MM.1S (cell line): ENCODE data around the gene MEGF11.

ENCODE experiments used
- DNase-seq: peaks from one replicate; pipeline ENCODE4 v3.0.0-alpha.2; 2015
- H2AFZ ChIP-seq: fragments of 300-600 bp; sonication (generic); 2 replicates; pipeline ENCODE4 v1.6.0; 2016; ENCODE audit warnings: antibody characterized with exemption, low read length
- H3F3A ChIP-seq: fragments of 300-600 bp; sonication (generic); 2 replicates; pipeline ENCODE4 v1.6.1; 2016; ENCODE audit warnings: mild to moderate bottlenecking, antibody characterized with exemption, low read length, moderate library complexity, mixed read lengths; ENCODE audit not compliant: insufficient read depth
- H3K27ac ChIP-seq: fragments of 300-600 bp; sonication (generic); 2 replicates; pipeline ENCODE4 v1.5.1; 2016; ENCODE audit warnings: mild to moderate bottlenecking, low read length
- H3K27me3 ChIP-seq: fragments of 300-600 bp; sonication (generic); replicated peaks from 2 replicates; pipeline ENCODE4 v1.6.0; 2016; ENCODE audit warnings: low read length; ENCODE audit not compliant: insufficient read depth
- H3K36me3 ChIP-seq: fragments of 300-600 bp; sonication (generic); replicated peaks from 2 replicates; pipeline ENCODE4 v1.6.1; 2016; ENCODE audit warnings: mild to moderate bottlenecking, low read length, mixed read lengths; ENCODE audit not compliant: insufficient read depth
- H3K4me1 ChIP-seq: fragments of 300-600 bp; sonication (generic); 2 replicates; pipeline ENCODE4 v1.6.1; 2016; ENCODE audit warnings: low read length, mixed read lengths
- H3K4me2 ChIP-seq: fragments of 300-600 bp; sonication (generic); 2 replicates; pipeline ENCODE4 v1.6.0; 2016; ENCODE audit warnings: low read depth, low read length
- H3K4me3 ChIP-seq: fragments of 300-600 bp; sonication (generic); 2 replicates; pipeline ENCODE4 v1.5.1; 2016; ENCODE audit warnings: low read length, mixed read lengths
- H3K79me2 ChIP-seq: fragments of 300-600 bp; sonication (generic); 2 replicates; pipeline ENCODE4 v1.6.1; 2016; ENCODE audit warnings: mixed run types, low read length, mixed read lengths
- H3K9ac ChIP-seq: fragments of 300-600 bp; sonication (generic); 2 replicates; pipeline ENCODE4 v1.6.1; 2016; ENCODE audit warnings: low read length, mixed read lengths
- H3K9me2 ChIP-seq: fragments of 300-600 bp; sonication (generic); replicated peaks from 2 replicates; pipeline ENCODE4 v1.6.1; 2016; ENCODE audit warnings: mild to moderate bottlenecking, low read length, mixed read lengths; ENCODE audit not compliant: insufficient read depth
- H3K9me3 ChIP-seq: fragments of 300-600 bp; sonication (generic); replicated peaks from 2 replicates; pipeline ENCODE4 v1.6.1; 2016; ENCODE audit warnings: mild to moderate bottlenecking, low read length, mixed read lengths; ENCODE audit not compliant: insufficient read depth
- H4K20me1 ChIP-seq: fragments of 300-600 bp; sonication (generic); 2 replicates; pipeline ENCODE4 v1.6.1; 2016; ENCODE audit warnings: mild to moderate bottlenecking, low read length, moderate library complexity, mixed read lengths; ENCODE audit not compliant: insufficient read depth
- EZH2 ChIP-seq: fragments of 300-600 bp; sonication (generic); optimal IDR thresholded peaks from 2 replicates; pipeline ENCODE3; 2017; ENCODE audit warnings: low read depth, mild to moderate bottlenecking, antibody characterized with exemption, low read length, mixed read lengths
- EZH2phosphoT487 ChIP-seq: fragments of 300-600 bp; sonication (generic); IDR thresholded peaks from 2 replicates; pipeline ENCODE4 v1.6.1; 2018; ENCODE audit warnings: antibody characterized with exemption, low read length
- TF ChIP-seq, protein P1 (sequence below): fragments of 300-600 bp; sonication (generic); IDR thresholded peaks from 2 replicates; pipeline ENCODE4 v1.5.1; 2016; ENCODE audit warnings: antibody characterized with exemption, low read length, mixed read lengths

Gene MEGF11

DNA sequence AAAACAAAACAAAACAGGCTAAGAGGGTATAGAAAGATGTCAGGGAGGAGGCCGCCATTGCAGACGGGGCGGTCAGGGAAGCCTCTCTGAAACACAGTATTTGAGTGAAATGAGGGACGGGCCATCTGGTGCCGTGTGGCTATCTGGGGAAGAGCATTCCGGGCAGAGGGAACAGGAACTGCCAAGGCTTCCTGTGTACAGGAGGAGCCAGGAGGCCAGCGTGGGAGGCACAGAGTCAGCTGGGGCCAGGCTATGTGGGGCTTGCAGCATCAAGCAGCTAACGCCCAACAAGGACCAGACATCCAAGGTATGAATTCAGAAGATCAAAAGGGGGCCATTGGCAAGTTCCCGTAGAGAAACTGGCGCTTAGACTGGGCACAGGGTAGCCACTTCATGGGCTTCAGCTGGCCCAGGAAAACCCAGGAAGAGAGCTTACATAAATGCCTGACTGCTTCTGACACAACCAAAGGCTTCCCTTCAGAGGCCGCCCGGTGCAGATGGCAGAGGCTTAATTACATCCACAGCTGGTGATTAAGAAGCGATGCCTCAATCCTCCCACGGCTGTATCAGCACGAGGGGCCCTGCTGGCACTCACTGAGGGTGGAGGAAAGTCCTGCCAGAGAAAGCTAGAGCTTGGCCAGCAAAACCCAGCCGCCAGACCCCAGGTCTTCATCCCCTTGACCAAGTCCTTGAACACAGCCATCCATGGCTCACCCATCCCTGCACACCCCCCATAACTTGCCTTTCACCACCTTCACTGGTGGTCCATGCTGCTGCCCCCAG is 144.9 kb downstream of the MEGF11 start:
- peaks cover 14% of the 10 kb centered on the region; the same call in 1 of the 2 replicates for H3K27me3 ChIP-seq
- TF ChIP-seq EZH2 (no peak), EZH2phosphoT487 (no peak)
- TF ChIP-seq, protein P1, sequence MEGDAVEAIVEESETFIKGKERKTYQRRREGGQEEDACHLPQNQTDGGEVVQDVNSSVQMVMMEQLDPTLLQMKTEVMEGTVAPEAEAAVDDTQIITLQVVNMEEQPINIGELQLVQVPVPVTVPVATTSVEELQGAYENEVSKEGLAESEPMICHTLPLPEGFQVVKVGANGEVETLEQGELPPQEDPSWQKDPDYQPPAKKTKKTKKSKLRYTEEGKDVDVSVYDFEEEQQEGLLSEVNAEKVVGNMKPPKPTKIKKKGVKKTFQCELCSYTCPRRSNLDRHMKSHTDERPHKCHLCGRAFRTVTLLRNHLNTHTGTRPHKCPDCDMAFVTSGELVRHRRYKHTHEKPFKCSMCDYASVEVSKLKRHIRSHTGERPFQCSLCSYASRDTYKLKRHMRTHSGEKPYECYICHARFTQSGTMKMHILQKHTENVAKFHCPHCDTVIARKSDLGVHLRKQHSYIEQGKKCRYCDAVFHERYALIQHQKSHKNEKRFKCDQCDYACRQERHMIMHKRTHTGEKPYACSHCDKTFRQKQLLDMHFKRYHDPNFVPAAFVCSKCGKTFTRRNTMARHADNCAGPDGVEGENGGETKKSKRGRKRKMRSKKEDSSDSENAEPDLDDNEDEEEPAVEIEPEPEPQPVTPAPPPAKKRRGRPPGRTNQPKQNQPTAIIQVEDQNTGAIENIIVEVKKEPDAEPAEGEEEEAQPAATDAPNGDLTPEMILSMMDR, result no peak

DNA sequence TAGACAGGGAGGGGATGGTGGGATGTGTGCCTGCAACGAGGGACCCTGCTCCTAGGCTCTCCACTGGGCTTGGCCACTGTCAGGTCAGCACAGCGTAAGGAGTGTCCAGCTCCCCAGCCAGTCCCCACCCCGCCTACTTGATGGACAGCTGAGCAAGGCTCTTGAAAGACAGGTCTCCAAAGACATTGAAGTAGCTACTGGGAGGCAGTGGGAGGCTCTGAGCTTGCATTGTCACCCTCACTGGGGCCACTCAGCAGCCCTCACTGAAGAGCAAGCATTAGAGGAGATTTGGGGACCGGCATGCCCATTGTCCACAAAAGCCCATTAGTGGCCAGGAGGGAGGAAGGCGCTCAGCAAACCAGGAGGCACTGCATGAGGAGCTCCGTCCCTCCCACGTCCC is 146.5 kb downstream of the MEGF11 start:
- TF ChIP-seq, protein P1, result no peak
- TF ChIP-seq EZH2phosphoT487 (no peak), EZH2 (no peak)
- H4K20me1 ChIP-seq, result no peaks in the 10 kb centered on the region
- DNase-seq, result no peak
- no peak overlapping the region for H3K4me2 ChIP-seq
- no peaks in the 10 kb centered on the region for H3K9me2 ChIP-seq
- H3K27ac ChIP-seq, result no peak overlapping the region
- H3K4me1 ChIP-seq, result no peaks in the 10 kb centered on the region
- H3K4me3 ChIP-seq, result no peak overlapping the region
- H3K79me2 ChIP-seq, result no peaks in the 10 kb centered on the region
- H3K27me3 ChIP-seq, result peaks cover 14% of the 10 kb centered on the region; the same call in 1 of the 2 replicates
- no peak overlapping the region for H3K9ac ChIP-seq
- H3F3A ChIP-seq, result no peaks in the 10 kb centered on the region
- no peaks in the 10 kb centered on the region for H3K36me3 ChIP-seq
- H2AFZ ChIP-seq, result no peak overlapping the region
- no peaks in the 10 kb centered on the region for H3K9me3 ChIP-seq

More for the DNA sequence above, 144.9 kb downstream of the MEGF11 start:
- Histone ChIP-seq H3F3A (no peaks in the 10 kb centered on the region), H3K9me2 (no peaks in the 10 kb centered on the region), H2AFZ (no peak overlapping the region), H3K36me3 (no peaks in the 10 kb centered on the region), H4K20me1 (no peaks in the 10 kb centered on the region), H3K79me2 (no peaks in the 10 kb centered on the region), H3K4me2 (no peak overlapping the region), H3K9ac (no peak overlapping the region), H3K9me3 (no peaks in the 10 kb centered on the region), H3K27ac (no peak overlapping the region), H3K4me3 (no peak overlapping the region), H3K4me1 (no peaks in the 10 kb centered on the region)
- no peak for DNase-seq

DNA sequence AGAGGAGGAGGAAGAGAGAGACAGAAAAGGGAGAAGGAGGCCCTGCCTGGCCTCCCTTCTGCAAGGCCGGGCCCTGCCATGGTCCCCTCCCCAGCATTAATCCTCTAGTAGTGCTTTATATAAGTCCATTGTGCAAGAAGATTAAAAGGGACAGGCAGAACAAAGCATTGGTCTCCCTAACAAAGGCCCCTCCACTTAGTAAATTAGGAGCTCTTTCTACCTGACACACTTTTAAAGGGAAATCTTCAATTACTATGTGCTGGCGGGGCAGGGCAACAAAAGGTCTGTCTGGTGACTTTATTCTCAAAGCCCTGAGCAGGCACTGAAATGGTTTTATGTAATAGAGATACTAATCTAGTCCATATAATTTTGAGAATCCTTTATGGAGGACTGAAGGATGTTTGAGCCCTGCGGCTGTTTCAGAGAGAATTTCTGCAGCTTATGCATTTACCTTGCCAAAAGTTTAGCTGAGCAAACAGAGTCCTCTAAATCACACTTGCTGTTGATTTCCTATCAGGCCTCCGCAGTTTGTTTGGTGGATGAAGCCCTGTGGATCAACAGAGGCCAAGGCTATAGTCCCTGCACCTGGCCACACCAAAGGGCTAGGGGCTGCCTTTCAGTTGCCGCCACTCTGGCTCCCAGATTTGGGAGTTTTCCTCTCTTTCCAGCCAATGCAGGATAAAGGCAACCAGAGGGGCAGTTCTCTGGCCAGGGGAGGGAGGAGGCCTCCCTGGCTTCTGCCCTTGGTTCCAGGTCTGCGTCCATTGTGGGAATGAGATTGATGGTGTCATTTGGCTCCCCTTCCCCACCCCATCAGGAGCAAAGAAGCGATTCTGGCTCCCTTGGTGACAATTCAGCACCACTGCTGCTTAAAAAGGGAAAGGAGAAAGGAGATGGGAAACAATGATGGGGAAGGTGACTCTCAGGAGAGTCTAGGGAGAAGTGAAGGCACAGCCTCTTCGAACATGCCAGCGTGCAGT is 148.0 kb downstream of the MEGF11 start:
- H3K36me3 ChIP-seq, result no peaks in the 10 kb centered on the region
- H3K4me3 ChIP-seq, result no peak overlapping the region
- H4K20me1 ChIP-seq, result no peaks in the 10 kb centered on the region
- no peaks in the 10 kb centered on the region for H3K9me3 ChIP-seq
- H3K4me2 ChIP-seq, result no peak overlapping the region
- H3K4me1 ChIP-seq, result no peaks in the 10 kb centered on the region
- DNase-seq, result no peak
- no peak overlapping the region for H2AFZ ChIP-seq
- no peak overlapping the region for H3K27ac ChIP-seq
- H3K9ac ChIP-seq, result no peak overlapping the region
- no peaks in the 10 kb centered on the region for H3F3A ChIP-seq
- H3K9me2 ChIP-seq, result no peaks in the 10 kb centered on the region
- H3K79me2 ChIP-seq, result no peaks in the 10 kb centered on the region
- H3K27me3 ChIP-seq, result peaks cover 10% of the 10 kb centered on the region; the same call in 1 of the 2 replicates
- no peak for TF ChIP-seq EZH2phosphoT487
- no peak for TF ChIP-seq EZH2
- TF ChIP-seq, protein P1, result no peak
